OCI-LY3 (cell line): Measurements from ENCODE around the gene GRIFIN.

ENCODE experiments used
- H2AFZ ChIP-seq: fragments of 200-600, 300-600 bp; shearing (Covaris generic); 2 replicates; pipeline ENCODE4 v1.6.0; 2014; ENCODE audit warnings: antibody characterized with exemption, low read depth, low read length
- H3K27ac ChIP-seq: fragments of 200-600, 300-600 bp; sonication (generic); 2 replicates; pipeline ENCODE4 v1.5.1; 2014; ENCODE audit warnings: mild to moderate bottlenecking, low read length, moderate library complexity, mixed read lengths
- H3K27me3 ChIP-seq: fragments of 200-600, 300-600 bp; sonication (generic); 2 replicates; pipeline ENCODE4 v1.6.1; 2014; ENCODE audit warnings: low read depth, low read length, mixed read lengths
- H3K36me3 ChIP-seq: fragments of 200-600, 300-600 bp; sonication (generic); replicated peaks from 2 replicates; pipeline ENCODE3; 2014; ENCODE audit warnings: low read depth, low read length, mixed read lengths
- H3K4me1 ChIP-seq: fragments of 300-600, 200-600 bp; sonication (generic); 2 replicates; pipeline ENCODE4 v1.6.1; 2014; ENCODE audit warnings: low read length, mixed read lengths
- H3K4me2 ChIP-seq: fragments of 200-600, 300-600 bp; sonication (generic); 2 replicates; pipeline ENCODE4 v1.6.1; 2014; ENCODE audit warnings: low read length, mixed read lengths
- H3K4me3 ChIP-seq: fragments of 300-600, 200-600 bp; sonication (generic); 2 replicates; pipeline ENCODE4 v1.5.1; 2014; ENCODE audit warnings: antibody characterized with exemption, mild to moderate bottlenecking, low read length, moderate library complexity
- H3K79me2 ChIP-seq: fragments of 300-600, 200-600 bp; shearing (Covaris generic); 2 replicates; pipeline ENCODE4 v1.6.1; 2014; ENCODE audit warnings: mild to moderate bottlenecking, low read length, mixed read lengths
- H3K9ac ChIP-seq: fragments of 300-600, 200-600 bp; shearing (Covaris generic); 2 replicates; pipeline ENCODE4 v1.6.0; 2014; ENCODE audit warnings: mild to moderate bottlenecking, low read length, moderate library complexity
- H3K9me3 ChIP-seq: fragments of 200-600, 300-600 bp; shearing (Covaris generic); 2 replicates; pipeline ENCODE4 v1.6.1; 2014; ENCODE audit warnings: low read length, mixed read lengths; ENCODE audit not compliant: insufficient read depth
- H4K20me1 ChIP-seq: fragments of 200-600, 300-600 bp; sonication (generic); 2 replicates; pipeline ENCODE4 v1.6.1; 2016; ENCODE audit warnings: low read length, mixed read lengths; ENCODE audit not compliant: insufficient read depth
- EZH2phosphoT487 ChIP-seq: fragments of 200-600 bp; shearing (Covaris generic); IDR thresholded peaks from 2 replicates; pipeline ENCODE4 v1.6.1; 2018; ENCODE audit warnings: antibody characterized with exemption, mixed run types, low read depth
- TF ChIP-seq, protein P1 (sequence below): fragments of 200-600, 300-600 bp; sonication (generic); IDR thresholded peaks from 2 replicates; pipeline ENCODE4 v1.5.1; 2014; ENCODE audit warnings: antibody characterized with exemption, low read length, low read depth

Gene GRIFIN

DNA sequence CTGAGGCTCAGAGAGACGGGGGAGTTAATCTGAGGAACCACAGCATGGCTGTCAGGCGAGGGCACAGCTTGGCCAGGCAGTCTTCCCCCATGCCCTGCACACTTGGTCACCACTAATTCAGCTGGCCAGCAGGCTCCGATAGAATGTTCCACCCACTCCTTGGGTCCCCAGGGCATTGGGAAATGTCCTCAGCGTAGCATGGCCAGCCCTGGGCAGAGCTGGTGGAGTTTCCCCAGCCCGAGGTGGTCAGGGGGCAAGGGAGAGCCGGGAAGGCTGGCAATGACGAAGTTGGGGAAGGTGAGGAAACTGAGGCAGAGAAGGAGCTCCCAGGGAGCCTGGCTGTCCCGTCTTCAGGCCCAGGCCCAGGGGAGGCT is 12.1 kb upstream of the GRIFIN start:
- no peaks in the 10 kb centered on the region for H3K36me3 ChIP-seq
- no peak overlapping the region for H2AFZ ChIP-seq
- no peaks in the 10 kb centered on the region for H3K9me3 ChIP-seq
- no peak overlapping the region for H3K27ac ChIP-seq
- no peaks in the 10 kb centered on the region for H3K79me2 ChIP-seq
- no peaks in the 10 kb centered on the region for H4K20me1 ChIP-seq
- H3K4me3 ChIP-seq: no peak overlapping the region
- no peak overlapping the region for H3K9ac ChIP-seq
- no peak for TF ChIP-seq EZH2phosphoT487
- TF ChIP-seq, protein P1, sequence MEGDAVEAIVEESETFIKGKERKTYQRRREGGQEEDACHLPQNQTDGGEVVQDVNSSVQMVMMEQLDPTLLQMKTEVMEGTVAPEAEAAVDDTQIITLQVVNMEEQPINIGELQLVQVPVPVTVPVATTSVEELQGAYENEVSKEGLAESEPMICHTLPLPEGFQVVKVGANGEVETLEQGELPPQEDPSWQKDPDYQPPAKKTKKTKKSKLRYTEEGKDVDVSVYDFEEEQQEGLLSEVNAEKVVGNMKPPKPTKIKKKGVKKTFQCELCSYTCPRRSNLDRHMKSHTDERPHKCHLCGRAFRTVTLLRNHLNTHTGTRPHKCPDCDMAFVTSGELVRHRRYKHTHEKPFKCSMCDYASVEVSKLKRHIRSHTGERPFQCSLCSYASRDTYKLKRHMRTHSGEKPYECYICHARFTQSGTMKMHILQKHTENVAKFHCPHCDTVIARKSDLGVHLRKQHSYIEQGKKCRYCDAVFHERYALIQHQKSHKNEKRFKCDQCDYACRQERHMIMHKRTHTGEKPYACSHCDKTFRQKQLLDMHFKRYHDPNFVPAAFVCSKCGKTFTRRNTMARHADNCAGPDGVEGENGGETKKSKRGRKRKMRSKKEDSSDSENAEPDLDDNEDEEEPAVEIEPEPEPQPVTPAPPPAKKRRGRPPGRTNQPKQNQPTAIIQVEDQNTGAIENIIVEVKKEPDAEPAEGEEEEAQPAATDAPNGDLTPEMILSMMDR: no peak
- no peaks in the 10 kb centered on the region for H3K27me3 ChIP-seq
- no peak overlapping the region for H3K4me2 ChIP-seq
- no peaks in the 10 kb centered on the region for H3K4me1 ChIP-seq

DNA sequence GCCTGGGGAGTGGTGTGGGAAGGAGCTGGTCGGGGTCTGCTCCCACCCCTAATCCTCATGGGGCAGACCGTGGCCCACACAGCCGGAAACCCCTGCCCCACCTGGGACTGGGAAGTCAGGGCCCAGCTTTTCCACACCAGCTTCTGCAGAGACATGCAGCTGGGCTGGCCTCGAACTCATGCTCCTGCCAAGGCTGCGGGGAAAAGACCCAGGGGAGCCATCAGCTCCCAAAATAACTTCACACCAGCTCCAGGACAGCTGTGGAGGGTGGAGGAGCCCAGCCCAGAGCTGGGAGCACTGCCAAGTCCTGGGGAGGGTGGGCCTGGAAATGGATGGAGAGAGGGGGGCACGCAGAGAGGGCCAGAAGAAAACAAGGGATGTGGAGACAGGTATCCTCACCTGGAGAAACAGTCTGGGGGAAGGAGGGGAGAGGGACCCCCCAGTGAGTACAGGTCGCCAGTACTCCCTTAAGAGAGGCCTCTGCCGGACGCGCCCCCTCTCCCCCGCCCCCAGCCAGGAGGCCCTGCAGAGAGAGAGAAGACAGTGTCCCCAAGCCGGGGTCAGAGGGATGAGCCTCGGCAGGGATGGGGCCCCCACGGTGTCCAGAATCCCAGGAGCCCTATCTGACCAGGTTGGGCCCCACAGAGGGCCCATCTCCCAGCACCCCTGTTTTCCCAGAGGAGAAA is 11.5 kb upstream of the GRIFIN start:
- no peak overlapping the region for H3K9ac ChIP-seq
- H3K4me1 ChIP-seq: no peaks in the 10 kb centered on the region
- H4K20me1 ChIP-seq: no peaks in the 10 kb centered on the region
- no peak overlapping the region for H3K4me2 ChIP-seq
- H3K9me3 ChIP-seq: no peaks in the 10 kb centered on the region
- H3K79me2 ChIP-seq: no peaks in the 10 kb centered on the region
- no peaks in the 10 kb centered on the region for H3K36me3 ChIP-seq
- no peak for TF ChIP-seq EZH2phosphoT487
- TF ChIP-seq, protein P1: no peak
- H3K4me3 ChIP-seq: no peak overlapping the region
- no peaks in the 10 kb centered on the region for H3K27me3 ChIP-seq
- no peak overlapping the region for H2AFZ ChIP-seq
- no peak overlapping the region for H3K27ac ChIP-seq

DNA sequence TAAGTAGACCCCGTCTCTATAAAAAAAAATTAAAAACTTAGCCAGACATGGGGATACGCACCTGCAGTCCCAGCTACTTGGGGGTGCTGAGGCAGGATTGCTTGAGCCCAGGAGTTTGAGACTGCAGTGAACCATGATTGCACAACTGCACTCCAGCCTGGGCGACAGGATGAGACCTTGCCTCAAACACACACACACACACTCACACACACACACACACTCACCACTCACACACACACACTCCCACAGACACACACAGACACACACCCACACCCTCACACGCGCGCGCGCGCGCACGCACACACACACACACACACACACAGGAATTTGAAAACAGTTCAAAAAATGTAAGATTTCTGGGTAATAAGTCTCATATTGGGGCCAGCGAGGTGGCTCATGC is 8.7 kb upstream of the GRIFIN start:
- Histone ChIP-seq H3K27ac (no peak overlapping the region), H3K27me3 (no peaks in the 10 kb centered on the region), H3K36me3 (no peaks in the 10 kb centered on the region), H2AFZ (no peak overlapping the region), H3K4me3 (no peak overlapping the region), H3K9me3 (no peaks in the 10 kb centered on the region), H3K9ac (no peak overlapping the region), H3K4me2 (no peak overlapping the region), H3K79me2 (no peaks in the 10 kb centered on the region), H3K4me1 (no peaks in the 10 kb centered on the region), H4K20me1 (no peaks in the 10 kb centered on the region)
- TF ChIP-seq EZH2phosphoT487: no peak

DNA sequence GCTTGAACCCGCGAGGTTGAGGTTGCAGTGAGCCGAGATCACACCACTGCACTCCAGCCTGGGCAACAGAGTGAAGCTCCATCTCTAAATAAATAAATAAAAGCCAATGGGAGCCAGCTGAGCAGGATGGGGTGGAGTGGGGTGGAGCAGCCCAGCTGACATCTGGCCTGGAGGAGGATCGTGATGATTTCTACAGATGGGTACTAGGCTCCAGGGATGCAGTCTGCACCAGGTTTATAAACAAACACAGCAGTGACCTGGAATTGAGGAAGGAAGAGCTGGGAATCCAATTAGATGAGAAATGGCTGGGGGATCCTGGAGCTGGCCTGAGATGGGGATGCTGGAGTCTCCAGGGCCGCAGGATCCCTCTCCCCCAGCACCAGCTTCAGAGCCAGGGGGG is 7.3 kb upstream of the GRIFIN start:
- Histone ChIP-seq H3K27me3 (no peaks in the 10 kb centered on the region), H3K4me1 (no peaks in the 10 kb centered on the region)

More for the DNA sequence above, 7.3 kb upstream of the GRIFIN start:
- Histone ChIP-seq H3K36me3 (no peaks in the 10 kb centered on the region), H2AFZ (no peak overlapping the region), H3K4me3 (no peak overlapping the region), H4K20me1 (no peaks in the 10 kb centered on the region), H3K9ac (no peak overlapping the region), H3K27ac (no peak overlapping the region), H3K4me2 (no peak overlapping the region), H3K79me2 (no peaks in the 10 kb centered on the region), H3K9me3 (no peaks in the 10 kb centered on the region)
- TF ChIP-seq, protein P1: no peak
- TF ChIP-seq EZH2phosphoT487: no peak
